ENCODE data around the gene ESRRB.

The ESRRB gene

DNA sequence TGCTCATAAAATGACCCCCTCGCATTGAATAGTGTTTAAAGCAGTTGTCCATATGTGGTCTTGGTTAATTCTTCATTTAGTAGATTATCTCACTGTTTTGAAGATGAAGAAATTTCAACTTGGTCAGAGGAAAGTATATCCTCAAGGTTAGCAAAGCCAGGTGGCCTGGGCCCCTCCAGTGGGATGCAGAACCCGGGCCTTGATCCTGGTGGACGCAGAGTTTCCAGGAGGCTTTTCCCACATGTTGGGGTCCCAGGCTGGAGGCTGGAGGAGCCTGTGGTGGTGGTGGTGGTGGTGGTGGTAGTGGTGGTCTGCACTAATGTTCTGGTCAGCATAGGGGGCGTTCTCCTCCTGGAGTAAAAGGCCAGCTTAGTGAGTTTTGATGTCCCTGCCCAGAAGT, 85.9 kb downstream of the ESRRB start:
- no peak for ATAC-seq

DNA sequence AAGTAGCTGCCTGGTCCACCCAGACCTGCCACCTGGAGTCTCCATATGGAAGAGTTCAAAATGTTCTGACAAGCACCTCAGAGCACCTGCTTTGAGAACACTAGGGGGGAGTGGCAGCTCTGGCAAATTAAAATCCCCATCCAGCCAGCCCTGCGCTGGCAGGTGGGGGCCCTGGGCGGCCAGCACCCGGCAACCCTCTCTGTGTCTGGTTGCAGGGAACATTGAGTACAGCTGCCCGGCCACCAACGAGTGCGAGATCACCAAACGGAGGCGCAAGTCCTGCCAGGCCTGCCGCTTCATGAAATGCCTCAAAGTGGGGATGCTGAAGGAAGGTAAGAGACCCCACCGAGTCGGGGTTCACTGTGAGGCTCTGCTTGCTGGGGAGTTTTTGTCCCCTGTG, 86.4 kb downstream of the ESRRB start:
- no peak for ATAC-seq
- TF ChIP-seq OSR1 (CRISPR knock-in tag; IDR thresholded peaks at IDR 0.05) (no peak), ISL1 (CRISPR knock-in tag; IDR thresholded peaks at IDR 0.05) (no peak), CSDC2 (CRISPR knock-in tag; IDR thresholded peaks at IDR 0.05) (no peak), GLIS3 (CRISPR knock-in tag; IDR thresholded peaks at IDR 0.05) (no peak)
- TF ChIP-seq, protein P1, sequence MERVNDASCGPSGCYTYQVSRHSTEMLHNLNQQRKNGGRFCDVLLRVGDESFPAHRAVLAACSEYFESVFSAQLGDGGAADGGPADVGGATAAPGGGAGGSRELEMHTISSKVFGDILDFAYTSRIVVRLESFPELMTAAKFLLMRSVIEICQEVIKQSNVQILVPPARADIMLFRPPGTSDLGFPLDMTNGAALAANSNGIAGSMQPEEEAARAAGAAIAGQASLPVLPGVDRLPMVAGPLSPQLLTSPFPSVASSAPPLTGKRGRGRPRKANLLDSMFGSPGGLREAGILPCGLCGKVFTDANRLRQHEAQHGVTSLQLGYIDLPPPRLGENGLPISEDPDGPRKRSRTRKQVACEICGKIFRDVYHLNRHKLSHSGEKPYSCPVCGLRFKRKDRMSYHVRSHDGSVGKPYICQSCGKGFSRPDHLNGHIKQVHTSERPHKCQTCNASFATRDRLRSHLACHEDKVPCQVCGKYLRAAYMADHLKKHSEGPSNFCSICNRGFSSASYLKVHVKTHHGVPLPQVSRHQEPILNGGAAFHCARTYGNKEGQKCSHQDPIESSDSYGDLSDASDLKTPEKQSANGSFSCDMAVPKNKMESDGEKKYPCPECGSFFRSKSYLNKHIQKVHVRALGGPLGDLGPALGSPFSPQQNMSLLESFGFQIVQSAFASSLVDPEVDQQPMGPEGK (CRISPR knock-in tag; IDR thresholded peaks at IDR 0.05; ENCODE audit: borderline replicate concordance) = no peak

More for the DNA sequence above, 85.9 kb downstream of the ESRRB start:
- TF ChIP-seq ZFP3 (CRISPR knock-in tag; IDR thresholded peaks at IDR 0.05) = no peak
- no peak for TF ChIP-seq PPARA (CRISPR knock-in tag; IDR thresholded peaks at IDR 0.05; ENCODE audit: borderline replicate concordance)
- no peak for TF ChIP-seq ZNF565 (CRISPR knock-in tag; conservative IDR thresholded peaks at IDR 0.05; ENCODE audit: low read depth)
- TF ChIP-seq ZNF70 (CRISPR knock-in tag; IDR thresholded peaks at IDR 0.05) = no peak
- TF ChIP-seq TCF4 (CRISPR knock-in tag; IDR thresholded peaks at IDR 0.05; ENCODE audit: borderline replicate concordance) = no peak
- TF ChIP-seq GLIS3 (CRISPR knock-in tag; IDR thresholded peaks at IDR 0.05) = no peak
- no peak for TF ChIP-seq ISL1 (CRISPR knock-in tag; IDR thresholded peaks at IDR 0.05)
- TF ChIP-seq CSDC2 (CRISPR knock-in tag; IDR thresholded peaks at IDR 0.05) = no peak
- TF ChIP-seq OSR1 (CRISPR knock-in tag; IDR thresholded peaks at IDR 0.05) = no peak
- TF ChIP-seq, protein P2, sequence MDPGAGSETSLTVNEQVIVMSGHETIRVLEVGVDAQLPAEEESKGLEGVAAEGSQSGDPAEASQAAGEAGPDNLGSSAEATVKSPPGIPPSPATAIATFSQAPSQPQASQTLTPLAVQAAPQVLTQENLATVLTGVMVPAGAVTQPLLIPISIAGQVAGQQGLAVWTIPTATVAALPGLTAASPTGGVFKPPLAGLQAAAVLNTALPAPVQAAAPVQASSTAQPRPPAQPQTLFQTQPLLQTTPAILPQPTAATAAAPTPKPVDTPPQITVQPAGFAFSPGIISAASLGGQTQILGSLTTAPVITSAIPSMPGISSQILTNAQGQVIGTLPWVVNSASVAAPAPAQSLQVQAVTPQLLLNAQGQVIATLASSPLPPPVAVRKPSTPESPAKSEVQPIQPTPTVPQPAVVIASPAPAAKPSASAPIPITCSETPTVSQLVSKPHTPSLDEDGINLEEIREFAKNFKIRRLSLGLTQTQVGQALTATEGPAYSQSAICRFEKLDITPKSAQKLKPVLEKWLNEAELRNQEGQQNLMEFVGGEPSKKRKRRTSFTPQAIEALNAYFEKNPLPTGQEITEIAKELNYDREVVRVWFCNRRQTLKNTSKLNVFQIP (CRISPR knock-in tag; IDR thresholded peaks at IDR 0.05; ENCODE audit: borderline replicate concordance, low read depth) = no peak
- no peak for TF ChIP-seq ESRRG (CRISPR knock-in tag; IDR thresholded peaks at IDR 0.05)
- TF ChIP-seq, protein P3, sequence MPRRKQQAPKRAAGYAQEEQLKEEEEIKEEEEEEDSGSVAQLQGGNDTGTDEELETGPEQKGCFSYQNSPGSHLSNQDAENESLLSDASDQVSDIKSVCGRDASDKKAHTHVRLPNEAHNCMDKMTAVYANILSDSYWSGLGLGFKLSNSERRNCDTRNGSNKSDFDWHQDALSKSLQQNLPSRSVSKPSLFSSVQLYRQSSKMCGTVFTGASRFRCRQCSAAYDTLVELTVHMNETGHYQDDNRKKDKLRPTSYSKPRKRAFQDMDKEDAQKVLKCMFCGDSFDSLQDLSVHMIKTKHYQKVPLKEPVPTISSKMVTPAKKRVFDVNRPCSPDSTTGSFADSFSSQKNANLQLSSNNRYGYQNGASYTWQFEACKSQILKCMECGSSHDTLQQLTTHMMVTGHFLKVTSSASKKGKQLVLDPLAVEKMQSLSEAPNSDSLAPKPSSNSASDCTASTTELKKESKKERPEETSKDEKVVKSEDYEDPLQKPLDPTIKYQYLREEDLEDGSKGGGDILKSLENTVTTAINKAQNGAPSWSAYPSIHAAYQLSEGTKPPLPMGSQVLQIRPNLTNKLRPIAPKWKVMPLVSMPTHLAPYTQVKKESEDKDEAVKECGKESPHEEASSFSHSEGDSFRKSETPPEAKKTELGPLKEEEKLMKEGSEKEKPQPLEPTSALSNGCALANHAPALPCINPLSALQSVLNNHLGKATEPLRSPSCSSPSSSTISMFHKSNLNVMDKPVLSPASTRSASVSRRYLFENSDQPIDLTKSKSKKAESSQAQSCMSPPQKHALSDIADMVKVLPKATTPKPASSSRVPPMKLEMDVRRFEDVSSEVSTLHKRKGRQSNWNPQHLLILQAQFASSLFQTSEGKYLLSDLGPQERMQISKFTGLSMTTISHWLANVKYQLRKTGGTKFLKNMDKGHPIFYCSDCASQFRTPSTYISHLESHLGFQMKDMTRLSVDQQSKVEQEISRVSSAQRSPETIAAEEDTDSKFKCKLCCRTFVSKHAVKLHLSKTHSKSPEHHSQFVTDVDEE (CRISPR knock-in tag; IDR thresholded peaks at IDR 0.05) = no peak
- TF ChIP-seq, protein P4, sequence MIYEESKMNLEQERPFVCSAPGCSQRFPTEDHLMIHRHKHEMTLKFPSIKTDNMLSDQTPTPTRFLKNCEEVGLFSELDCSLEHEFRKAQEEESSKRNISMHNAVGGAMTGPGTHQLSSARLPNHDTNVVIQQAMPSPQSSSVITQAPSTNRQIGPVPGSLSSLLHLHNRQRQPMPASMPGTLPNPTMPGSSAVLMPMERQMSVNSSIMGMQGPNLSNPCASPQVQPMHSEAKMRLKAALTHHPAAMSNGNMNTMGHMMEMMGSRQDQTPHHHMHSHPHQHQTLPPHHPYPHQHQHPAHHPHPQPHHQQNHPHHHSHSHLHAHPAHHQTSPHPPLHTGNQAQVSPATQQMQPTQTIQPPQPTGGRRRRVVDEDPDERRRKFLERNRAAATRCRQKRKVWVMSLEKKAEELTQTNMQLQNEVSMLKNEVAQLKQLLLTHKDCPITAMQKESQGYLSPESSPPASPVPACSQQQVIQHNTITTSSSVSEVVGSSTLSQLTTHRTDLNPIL (CRISPR knock-in tag; IDR thresholded peaks at IDR 0.05; ENCODE audit: low read depth) = no peak
- no peak for TF ChIP-seq BACH2 (CRISPR knock-in tag; IDR thresholded peaks at IDR 0.05; ENCODE audit: borderline replicate concordance)
- TF ChIP-seq, protein P1 (CRISPR knock-in tag; IDR thresholded peaks at IDR 0.05; ENCODE audit: borderline replicate concordance) = no peak
- TF ChIP-seq ZC3H10 (CRISPR knock-in tag; IDR thresholded peaks at IDR 0.05) = no peak

DNA sequence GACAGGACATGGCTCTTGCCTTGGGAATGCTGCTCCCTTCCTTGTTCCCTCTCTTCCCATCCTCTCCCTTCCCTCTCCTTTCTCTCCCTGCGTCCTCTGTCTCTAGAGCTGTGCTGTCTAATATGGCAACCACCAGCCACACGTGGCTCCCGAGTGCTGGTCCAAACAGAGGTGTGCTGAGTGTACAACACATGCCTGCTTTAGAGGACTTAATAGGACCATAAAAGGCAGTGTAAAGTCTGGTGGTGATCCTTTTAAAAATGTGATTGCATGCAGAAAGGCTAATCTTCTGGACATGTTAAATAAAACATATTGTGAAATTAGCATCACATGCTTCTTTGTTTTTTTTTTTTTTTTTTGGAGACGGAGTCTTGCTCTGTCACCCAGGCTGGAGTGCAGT, 87.2 kb downstream of the ESRRB start:
- ATAC-seq = no peak
- TF ChIP-seq, protein P5, sequence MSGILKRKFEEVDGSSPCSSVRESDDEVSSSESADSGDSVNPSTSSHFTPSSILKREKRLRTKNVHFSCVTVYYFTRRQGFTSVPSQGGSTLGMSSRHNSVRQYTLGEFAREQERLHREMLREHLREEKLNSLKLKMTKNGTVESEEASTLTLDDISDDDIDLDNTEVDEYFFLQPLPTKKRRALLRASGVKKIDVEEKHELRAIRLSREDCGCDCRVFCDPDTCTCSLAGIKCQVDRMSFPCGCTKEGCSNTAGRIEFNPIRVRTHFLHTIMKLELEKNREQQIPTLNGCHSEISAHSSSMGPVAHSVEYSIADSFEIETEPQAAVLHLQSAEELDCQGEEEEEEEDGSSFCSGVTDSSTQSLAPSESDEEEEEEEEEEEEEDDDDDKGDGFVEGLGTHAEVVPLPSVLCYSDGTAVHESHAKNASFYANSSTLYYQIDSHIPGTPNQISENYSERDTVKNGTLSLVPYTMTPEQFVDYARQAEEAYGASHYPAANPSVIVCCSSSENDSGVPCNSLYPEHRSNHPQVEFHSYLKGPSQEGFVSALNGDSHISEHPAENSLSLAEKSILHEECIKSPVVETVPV (CRISPR knock-in tag; IDR thresholded peaks at IDR 0.05) = no peak
- TF ChIP-seq ZFP3 (CRISPR knock-in tag; IDR thresholded peaks at IDR 0.05) (no peak), ISL1 (CRISPR knock-in tag; IDR thresholded peaks at IDR 0.05) (no peak), ZNF565 (CRISPR knock-in tag; conservative IDR thresholded peaks at IDR 0.05; ENCODE audit: low read depth) (no peak), OSR1 (CRISPR knock-in tag; IDR thresholded peaks at IDR 0.05) (no peak), ZFP30 (CRISPR knock-in tag; IDR thresholded peaks at IDR 0.05) (no peak), BACH2 (CRISPR knock-in tag; IDR thresholded peaks at IDR 0.05; ENCODE audit: borderline replicate concordance) (no peak), ZNF8 (CRISPR knock-in tag; IDR thresholded peaks at IDR 0.05) (no peak), TOX (CRISPR knock-in tag; IDR thresholded peaks at IDR 0.05; ENCODE audit: borderline replicate concordance) (no peak)
- TF ChIP-seq, protein P4 (CRISPR knock-in tag; IDR thresholded peaks at IDR 0.05; ENCODE audit: low read depth) = no peak
- TF ChIP-seq, protein P1 (CRISPR knock-in tag; IDR thresholded peaks at IDR 0.05; ENCODE audit: borderline replicate concordance) = no peak
